HG02970 (cell line): Measurements from ENCODE around the gene CXCL3.

Experiments
- ATAC-seq: cut with Tn5 transposase; IDR thresholded peaks from one replicate; pipeline ENCODE4 v1.9.1; 2021; ENCODE audit warnings: mild to moderate bottlenecking, moderate library complexity, moderate number of reproducible peaks; ENCODE audit not compliant: unreplicated experiment, low FRiP score

CXCL3 gene

GRCh38 chr4:74056114-74056857 is 17.8 kb upstream of the CXCL3 start:
- no peak for ATAC-seq

- no peak for ATAC-seq
These were observed 17.0 kb upstream of the CXCL3 start for GRCh38 chr4:74055498-74055897.

GRCh38 chr4:74055096-74055495 is 16.6 kb upstream of the CXCL3 start:
- no peak for ATAC-seq

DNA sequence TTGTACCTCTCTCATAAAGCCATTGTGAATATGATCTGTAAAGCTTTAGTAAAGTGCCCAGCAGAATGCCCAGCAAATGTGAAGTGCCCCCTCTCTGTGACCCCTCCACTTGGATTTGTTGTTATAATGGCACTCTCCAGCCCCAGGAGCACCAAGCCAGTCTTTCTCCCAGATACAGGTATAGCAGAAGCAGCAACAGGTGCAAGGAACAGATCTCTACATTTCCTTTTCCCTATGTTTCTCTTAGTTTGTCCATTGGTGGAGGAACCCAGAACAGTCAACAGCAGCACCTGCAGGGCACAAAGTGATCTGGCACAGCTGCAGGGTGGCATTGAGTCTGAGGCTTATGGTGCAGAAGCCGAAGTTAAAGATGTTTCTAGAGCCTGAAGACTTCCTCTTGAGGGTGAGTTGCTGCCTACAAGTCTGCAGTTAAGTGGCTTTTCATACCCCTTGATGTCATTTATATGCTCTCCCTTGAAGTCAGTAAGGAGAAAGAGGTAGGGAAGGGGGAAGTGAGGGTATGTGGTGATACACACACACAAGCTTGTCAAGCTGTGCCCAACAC is 16.1 kb upstream of the CXCL3 start:
- ATAC-seq, result no peak

- ATAC-seq, result no peak
These were observed 8.7 kb upstream of the CXCL3 start for GRCh38 chr4:74047152-74047551.

DNA sequence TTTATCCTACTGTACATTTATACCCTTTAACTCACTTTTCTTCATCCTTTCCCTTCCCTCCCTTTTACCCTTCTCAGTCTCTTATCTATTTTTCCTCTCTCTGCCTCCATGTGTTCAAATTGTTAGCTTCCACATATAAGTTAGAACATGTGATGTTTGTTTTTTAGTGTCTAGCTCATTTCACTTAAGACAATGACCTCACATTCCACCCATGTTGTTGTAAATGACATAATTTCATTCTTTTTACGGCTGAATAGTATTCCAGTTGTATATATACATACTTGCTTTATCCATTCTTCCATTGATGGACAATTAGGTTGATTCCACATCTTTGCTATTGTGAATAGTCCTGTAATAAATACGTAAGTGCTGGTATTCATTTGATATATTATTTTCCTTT is 7.3 kb upstream of the CXCL3 start:
- no peak for ATAC-seq

DNA sequence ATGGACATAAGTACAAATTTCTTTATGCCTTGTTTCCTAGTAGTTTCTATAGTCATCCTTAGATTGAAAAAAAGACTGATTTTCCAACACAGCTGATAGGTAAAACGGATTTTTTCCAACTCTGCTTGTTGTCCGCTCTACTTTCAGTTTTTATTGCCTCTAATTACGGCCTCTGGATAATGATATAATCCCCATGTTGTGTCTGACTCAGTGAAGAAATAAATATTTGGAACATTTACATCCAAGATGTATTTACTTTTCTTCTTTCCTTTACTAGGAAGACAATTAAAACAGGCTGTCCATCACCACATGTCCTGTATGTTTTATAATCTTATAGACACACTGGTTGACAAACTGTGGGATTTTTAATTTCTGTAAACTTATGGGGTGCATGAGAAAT is 6.8 kb upstream of the CXCL3 start:
- no peak for ATAC-seq

DNA sequence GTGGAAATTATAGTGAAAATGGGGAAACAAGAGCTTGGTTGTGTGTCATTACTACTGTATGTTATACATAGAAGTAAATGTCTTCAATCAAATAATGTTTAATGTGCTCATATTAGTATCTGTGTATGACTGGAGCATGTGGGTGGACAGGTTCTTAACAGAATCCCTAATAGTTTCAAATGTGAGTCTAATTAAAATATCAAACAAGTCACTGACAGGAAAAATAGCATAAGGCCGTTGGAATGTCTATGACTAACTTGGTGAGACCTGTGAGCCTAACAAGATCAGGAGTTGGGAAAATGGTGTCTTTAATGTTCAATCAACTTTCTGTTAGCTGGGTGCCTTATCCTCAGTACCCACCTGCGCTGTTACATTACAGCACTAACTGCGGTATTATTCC is 6.2 kb upstream of the CXCL3 start:
- no peak for ATAC-seq

DNA sequence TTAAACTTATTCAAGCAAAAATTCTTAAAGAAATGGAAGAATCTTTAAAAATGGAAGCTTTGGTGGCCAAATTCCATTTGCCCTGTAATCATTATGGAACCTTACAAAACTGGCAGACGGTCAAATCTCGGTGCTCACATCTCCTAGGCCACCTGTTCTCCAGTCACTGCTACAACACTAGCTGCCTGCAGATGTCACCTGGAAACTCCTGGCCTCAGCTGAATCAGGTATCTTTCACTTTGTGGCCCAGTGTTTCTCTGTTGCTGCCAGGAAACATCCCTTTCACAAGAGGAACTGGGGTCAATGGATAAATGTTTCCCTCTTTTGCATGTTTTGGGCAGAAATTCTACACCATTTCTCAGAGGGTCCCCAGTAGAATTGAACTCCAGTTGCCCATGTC is 4.2 kb upstream of the CXCL3 start:
- ATAC-seq, result no peak

DNA sequence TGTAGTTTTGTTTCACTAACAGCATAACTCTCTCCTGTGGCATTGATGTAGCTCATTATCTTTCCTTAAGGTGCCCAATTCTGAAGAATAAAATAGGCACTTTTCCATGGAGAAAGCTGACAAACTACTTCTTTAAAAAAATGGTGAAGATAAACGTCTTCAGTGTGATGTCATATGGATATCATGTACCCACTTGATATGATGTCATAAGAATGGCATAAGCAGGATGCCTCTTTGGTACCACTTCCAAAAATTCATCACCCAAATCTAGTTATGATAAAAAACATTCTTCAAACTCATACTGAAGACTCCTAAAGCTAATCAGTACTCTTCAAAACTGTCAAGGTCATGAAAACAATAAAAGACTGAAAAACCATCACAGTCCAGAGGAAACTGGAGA is 2.9 kb upstream of the CXCL3 start:
- no peak for ATAC-seq

DNA sequence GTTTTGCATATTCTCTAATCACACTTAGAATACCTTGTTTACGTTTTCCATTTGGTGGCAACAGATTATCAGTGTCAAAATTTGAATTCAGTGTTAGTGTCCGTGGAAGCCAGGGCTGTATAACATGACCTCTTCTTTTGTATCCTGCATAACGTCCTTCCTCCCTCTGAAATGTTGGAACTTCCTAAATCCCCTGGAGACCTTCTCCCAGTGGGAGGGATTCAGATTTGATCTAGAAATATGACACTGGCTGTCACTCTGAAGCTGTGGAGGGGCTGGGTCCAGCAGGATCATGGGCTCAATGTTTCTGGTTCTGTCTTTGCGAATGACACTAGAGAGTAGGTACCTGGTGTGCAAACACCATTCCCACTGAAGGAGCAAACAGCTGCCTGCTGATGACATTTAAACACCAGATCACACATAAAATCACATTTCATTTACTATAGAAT is 850 bp upstream of the CXCL3 start:
- ATAC-seq, result no peak

GRCh38 chr4:74038086-74038424 is 434 bp downstream of the CXCL3 start:
- ATAC-seq, result no peak

DNA sequence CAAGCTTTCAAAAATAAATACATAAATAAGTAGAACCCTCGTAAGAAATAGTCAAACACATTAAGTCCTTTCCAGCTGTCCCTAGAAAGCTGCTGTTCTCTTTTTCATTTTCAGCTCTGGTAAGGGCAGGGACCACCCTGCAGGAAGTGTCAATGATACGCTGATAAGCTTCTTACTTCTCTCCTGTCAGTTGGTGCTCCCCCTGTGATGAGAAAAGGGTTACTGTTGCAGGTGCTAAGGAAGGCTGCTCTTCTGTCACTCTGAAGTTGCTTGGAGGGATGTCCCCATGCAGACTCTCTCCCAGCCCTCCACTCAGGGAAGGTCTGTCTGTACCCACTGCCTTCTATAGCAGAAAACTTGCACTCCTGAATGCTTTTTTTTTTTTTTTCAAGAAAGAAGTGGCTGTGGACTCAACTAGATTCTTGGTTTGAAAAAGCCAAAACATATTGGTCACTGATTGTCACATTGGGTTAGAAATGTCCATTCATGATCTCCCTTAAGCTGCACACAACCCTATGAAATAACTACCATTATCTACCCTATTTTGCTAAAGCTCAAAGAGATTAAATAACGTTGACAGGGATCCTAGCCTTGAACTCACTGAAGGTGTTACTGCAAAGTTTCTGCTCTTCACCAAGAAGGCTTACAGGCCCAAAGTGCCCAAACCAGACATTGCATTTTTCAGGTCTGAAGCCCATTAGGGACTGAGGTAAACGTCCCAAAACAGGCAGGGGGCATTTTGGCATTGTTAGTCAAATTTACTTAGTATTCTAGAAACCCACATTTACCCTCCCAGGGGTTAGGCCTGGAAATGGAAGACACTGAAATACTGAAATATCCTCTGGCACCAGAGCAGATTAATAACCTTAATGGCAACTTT is 1.2 kb downstream of the CXCL3 start:
- no peak for ATAC-seq

DNA sequence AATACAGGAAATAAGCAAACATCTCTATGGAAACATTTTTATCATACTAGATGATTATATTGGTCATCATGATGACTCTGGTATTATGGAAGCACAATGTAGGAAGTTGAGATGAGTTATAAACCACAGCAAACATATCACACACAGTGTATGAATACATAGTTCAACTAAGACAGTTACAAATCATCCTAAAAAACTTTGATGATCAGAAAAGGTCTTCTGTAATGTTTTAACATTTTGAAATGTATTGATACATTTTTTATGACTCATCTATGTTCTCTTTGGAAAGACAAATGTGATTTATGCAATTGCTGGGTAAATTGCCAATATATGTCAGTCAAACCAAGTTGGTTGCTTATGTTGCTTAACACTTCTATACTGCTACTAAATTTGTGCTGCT is 4.8 kb downstream of the CXCL3 start:
- ATAC-seq, result no peak

DNA sequence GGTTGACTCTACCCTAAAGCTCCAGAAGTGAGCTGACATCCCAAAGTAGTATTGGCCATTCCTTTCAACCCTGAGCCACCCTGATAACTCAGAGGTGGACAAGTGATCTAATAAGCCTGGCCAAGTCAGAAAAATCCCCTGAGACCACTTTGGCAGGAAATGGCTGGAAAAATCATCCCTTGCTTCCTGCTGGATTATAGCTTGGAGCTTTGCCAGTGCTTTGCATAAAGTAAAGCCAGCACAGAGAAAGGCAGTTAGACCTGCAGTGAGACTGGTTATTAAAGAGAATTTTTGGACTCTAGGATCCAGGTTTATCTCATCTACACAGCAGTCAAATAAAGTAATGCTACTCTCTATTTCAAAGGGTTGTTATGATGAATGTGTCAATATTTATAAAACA is 6.4 kb downstream of the CXCL3 start:
- ATAC-seq, result no peak

DNA sequence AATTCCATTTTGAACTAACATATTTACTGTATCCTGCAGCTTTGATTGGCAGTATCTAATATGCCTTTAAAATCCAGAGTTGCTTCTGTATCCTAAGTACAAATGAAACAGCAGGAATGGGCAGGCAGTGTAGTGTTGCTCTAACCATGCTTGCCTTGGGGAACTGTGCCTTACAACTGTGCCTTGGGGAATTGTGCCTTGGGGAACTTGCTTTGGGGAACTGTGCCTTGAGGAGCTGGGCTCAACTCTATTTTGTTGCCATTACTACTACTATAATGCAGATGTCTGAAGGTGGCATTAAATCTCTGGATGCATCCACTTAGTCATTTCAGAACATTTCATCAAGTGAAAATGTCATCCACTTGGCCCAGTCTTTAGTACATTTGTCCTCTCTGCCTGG is 6.9 kb downstream of the CXCL3 start:
- ATAC-seq, result no peak

DNA sequence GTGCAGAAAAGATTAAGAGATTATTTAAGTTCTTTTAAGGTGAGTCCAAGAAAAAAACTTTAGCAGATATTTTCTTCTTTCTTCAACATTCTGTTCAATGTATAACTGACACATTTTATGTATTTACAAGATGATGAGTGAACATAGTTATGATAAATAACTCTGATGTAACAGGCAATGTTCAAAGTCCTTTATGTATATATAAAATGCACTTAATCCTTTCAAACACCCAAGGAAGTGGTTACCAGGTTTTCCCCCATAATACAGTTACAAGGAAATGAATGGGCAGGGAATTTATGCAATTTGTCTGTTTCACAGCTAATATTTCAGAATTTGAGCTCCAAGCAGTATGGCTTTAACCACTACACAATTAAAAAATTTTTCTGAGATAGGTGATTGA is 8.2 kb downstream of the CXCL3 start:
- no peak for ATAC-seq

GRCh38 chr4:74028504-74028903 is 10.0 kb downstream of the CXCL3 start:
- no peak for ATAC-seq

DNA sequence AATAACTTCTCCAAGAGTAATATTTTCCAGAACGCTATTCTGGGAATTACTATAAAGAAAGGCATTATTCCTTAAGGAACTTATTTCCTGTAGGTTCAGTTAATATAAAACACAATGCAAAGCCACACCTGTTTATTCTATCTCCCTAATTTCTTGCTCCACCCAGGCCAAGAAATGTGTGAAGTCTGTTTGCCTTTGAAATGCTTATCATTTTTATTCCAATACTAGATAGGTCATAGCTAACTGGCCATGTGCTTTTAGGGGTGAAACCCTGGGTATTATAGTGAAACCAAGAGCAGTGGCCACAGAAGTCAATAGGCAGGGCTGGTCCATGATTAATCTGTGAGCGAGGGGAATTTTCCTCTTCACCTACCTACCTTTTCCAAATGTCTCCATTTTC is 14.8 kb downstream of the CXCL3 start:
- no peak for ATAC-seq

GRCh38 chr4:74021601-74022000 is 16.9 kb downstream of the CXCL3 start:
- ATAC-seq, result no peak

- no peak for ATAC-seq
These were observed 19.7 kb downstream of the CXCL3 start for GRCh38 chr4:74018771-74019170.

- ATAC-seq, result no peak
These were observed 20.4 kb downstream of the CXCL3 start for GRCh38 chr4:74018116-74018515.
